SK-N-SH (cell line): ENCODE results near the gene ZNF438.

Experiments
- ELF1 ChIP-seq: IDR thresholded peaks from 2 replicates; pipeline ENCODE4 v1.4.0; 2012
- EP300 ChIP-seq, 2 experiments: IDR thresholded peaks; 2 replicates each; pipeline versions ENCODE4 v1.4.0 to v1.6.1; 2012; ENCODE audit warnings: borderline replicate concordance in 1 of 2, low read depth in 1 of 2, low read length in 1 of 2
- FOXJ3 ChIP-seq: sonication (generic); formaldehyde crosslinking; IDR thresholded peaks from 2 replicates; pipeline ENCODE4 v1.5.1; 2020; ENCODE audit warnings: mild to moderate bottlenecking, missing genetic modification reagents
- GABPA ChIP-seq: IDR thresholded peaks from 2 replicates; pipeline ENCODE4 v1.4.0; 2012; ENCODE audit warnings: low read depth, mild to moderate bottlenecking
- MXI1 ChIP-seq: IDR thresholded peaks from 2 replicates; pipeline ENCODE4 v1.6.1; 2012; ENCODE audit warnings: mild to moderate bottlenecking, low read depth, low read length, improper control_type of control experiment
- RAD21 ChIP-seq: IDR thresholded peaks from 2 replicates; pipeline ENCODE4 v1.6.1; 2012; ENCODE audit warnings: mild to moderate bottlenecking, low read length
- RFX5 ChIP-seq: IDR thresholded peaks from 2 replicates; pipeline ENCODE4 v1.6.1; 2012; ENCODE audit warnings: mild to moderate bottlenecking, improper control_type of control experiment, low read length
- SIN3A ChIP-seq: IDR thresholded peaks from 2 replicates; pipeline ENCODE4 v1.6.1; 2012; ENCODE audit warnings: low read depth, mild to moderate bottlenecking, low read length, moderate library complexity, borderline replicate concordance
- TAF1 ChIP-seq: IDR thresholded peaks from 2 replicates; pipeline ENCODE4 v1.6.1; 2012; ENCODE audit warnings: low read depth, mild to moderate bottlenecking, low read length, moderate library complexity, borderline replicate concordance
- TF ChIP-seq, protein P1 (sequence below): fragments of 200-600 bp; sonication (generic); IDR thresholded peaks from 2 replicates; pipeline ENCODE4 v1.6.1; 2017; ENCODE audit warnings: antibody characterized with exemption, mild to moderate bottlenecking, moderate library complexity
- TF ChIP-seq, protein P2 (sequence below): IDR thresholded peaks from 2 replicates; pipeline ENCODE4 v1.6.1; 2012; ENCODE audit warnings: mild to moderate bottlenecking, low read depth, low read length, moderate library complexity
- TF ChIP-seq, protein P3 (sequence below): IDR thresholded peaks from 2 replicates; pipeline ENCODE4 v1.4.0; 2012; ENCODE audit warnings: low read depth
- TF ChIP-seq, protein P4 (sequence below): IDR thresholded peaks from 2 replicates; pipeline ENCODE4; 2012
- TF ChIP-seq, protein P5 (sequence below): fragments of 150-350 bp; IDR thresholded peaks from 2 replicates; pipeline ENCODE4 v1.6.1; 2016; ENCODE audit warnings: mild to moderate bottlenecking, low read depth, low read length

DNA sequence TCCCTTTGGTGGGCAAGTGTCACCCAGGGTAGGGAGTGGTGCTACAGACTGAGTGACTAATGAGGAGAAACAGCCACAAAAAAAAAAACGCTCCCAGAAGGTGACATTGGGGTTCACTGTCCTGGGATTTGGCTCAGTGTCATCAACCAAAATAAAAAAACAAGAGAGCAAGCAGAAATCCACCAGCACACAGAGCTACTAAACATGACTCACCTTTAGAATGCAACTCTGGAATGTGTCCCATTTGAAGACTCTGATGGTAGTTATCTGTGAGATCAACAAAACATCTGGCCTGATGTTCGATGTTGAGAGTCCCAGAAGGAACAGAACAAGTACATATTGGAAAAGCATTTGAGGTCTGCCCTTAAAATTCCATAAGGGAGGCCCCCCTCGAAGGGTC lies 201.8 kb downstream of the ZNF438 start:
- TF ChIP-seq, protein P1, sequence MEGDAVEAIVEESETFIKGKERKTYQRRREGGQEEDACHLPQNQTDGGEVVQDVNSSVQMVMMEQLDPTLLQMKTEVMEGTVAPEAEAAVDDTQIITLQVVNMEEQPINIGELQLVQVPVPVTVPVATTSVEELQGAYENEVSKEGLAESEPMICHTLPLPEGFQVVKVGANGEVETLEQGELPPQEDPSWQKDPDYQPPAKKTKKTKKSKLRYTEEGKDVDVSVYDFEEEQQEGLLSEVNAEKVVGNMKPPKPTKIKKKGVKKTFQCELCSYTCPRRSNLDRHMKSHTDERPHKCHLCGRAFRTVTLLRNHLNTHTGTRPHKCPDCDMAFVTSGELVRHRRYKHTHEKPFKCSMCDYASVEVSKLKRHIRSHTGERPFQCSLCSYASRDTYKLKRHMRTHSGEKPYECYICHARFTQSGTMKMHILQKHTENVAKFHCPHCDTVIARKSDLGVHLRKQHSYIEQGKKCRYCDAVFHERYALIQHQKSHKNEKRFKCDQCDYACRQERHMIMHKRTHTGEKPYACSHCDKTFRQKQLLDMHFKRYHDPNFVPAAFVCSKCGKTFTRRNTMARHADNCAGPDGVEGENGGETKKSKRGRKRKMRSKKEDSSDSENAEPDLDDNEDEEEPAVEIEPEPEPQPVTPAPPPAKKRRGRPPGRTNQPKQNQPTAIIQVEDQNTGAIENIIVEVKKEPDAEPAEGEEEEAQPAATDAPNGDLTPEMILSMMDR = no peak
- TF ChIP-seq TAF1 (no peak), FOXJ3 (no peak), RFX5 (no peak), RAD21 (no peak), MXI1 (no peak), GABPA (no peak), ELF1 (no peak), SIN3A (no peak), EP300 (IDR thresholded peaks at IDR 0.05; ENCODE audit: borderline replicate concordance in 1 of 2, low read depth in 1 of 2, low read length in 1 of 2) (no peak)
- TF ChIP-seq, protein P2, sequence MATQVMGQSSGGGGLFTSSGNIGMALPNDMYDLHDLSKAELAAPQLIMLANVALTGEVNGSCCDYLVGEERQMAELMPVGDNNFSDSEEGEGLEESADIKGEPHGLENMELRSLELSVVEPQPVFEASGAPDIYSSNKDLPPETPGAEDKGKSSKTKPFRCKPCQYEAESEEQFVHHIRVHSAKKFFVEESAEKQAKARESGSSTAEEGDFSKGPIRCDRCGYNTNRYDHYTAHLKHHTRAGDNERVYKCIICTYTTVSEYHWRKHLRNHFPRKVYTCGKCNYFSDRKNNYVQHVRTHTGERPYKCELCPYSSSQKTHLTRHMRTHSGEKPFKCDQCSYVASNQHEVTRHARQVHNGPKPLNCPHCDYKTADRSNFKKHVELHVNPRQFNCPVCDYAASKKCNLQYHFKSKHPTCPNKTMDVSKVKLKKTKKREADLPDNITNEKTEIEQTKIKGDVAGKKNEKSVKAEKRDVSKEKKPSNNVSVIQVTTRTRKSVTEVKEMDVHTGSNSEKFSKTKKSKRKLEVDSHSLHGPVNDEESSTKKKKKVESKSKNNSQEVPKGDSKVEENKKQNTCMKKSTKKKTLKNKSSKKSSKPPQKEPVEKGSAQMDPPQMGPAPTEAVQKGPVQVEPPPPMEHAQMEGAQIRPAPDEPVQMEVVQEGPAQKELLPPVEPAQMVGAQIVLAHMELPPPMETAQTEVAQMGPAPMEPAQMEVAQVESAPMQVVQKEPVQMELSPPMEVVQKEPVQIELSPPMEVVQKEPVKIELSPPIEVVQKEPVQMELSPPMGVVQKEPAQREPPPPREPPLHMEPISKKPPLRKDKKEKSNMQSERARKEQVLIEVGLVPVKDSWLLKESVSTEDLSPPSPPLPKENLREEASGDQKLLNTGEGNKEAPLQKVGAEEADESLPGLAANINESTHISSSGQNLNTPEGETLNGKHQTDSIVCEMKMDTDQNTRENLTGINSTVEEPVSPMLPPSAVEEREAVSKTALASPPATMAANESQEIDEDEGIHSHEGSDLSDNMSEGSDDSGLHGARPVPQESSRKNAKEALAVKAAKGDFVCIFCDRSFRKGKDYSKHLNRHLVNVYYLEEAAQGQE = no peak
- TF ChIP-seq, protein P3, sequence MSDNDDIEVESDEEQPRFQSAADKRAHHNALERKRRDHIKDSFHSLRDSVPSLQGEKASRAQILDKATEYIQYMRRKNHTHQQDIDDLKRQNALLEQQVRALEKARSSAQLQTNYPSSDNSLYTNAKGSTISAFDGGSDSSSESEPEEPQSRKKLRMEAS = no peak
- TF ChIP-seq, protein P4, sequence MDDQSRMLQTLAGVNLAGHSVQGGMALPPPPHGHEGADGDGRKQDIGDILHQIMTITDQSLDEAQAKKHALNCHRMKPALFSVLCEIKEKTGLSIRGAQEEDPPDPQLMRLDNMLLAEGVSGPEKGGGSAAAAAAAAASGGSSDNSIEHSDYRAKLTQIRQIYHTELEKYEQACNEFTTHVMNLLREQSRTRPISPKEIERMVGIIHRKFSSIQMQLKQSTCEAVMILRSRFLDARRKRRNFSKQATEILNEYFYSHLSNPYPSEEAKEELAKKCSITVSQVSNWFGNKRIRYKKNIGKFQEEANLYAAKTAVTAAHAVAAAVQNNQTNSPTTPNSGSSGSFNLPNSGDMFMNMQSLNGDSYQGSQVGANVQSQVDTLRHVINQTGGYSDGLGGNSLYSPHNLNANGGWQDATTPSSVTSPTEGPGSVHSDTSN = no peak
- TF ChIP-seq, protein P5, sequence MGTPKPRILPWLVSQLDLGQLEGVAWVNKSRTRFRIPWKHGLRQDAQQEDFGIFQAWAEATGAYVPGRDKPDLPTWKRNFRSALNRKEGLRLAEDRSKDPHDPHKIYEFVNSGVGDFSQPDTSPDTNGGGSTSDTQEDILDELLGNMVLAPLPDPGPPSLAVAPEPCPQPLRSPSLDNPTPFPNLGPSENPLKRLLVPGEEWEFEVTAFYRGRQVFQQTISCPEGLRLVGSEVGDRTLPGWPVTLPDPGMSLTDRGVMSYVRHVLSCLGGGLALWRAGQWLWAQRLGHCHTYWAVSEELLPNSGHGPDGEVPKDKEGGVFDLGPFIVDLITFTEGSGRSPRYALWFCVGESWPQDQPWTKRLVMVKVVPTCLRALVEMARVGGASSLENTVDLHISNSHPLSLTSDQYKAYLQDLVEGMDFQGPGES = no peak
